ENCODE results near the gene GNA12. TPM values are rescaled to one million over a fixed set of nuclear protein-coding genes. Genes with fewer than 3 reads are reported as not detected.
A peak's percentile ranks its signal among the peaks of the same experiment; 100 is the strongest.
"Not testable (repeated sequence)": the region's sequence is repeated elsewhere in the genome, so short reads cannot be mapped to it uniquely, and the experiment has no call there.

Gene GNA12
- total RNA-seq, 2 donors from 2014 or later: 16.7 to 19.8 TPM

GRCh38 chr7:2726316-2727018, 117.6 kb downstream of the GNA12 start:
- ATAC-seq: no peak
- Mint-ChIP-seq H3K36me3 (peaks cover 0 to 20% of the 10 kb centered on the region in 2 donors), H3K27ac (peak overlapping the region in 1 of 2 donors; percentile 14), H3K9me3 (no peaks in the 10 kb centered on the region)
- DNase-seq (ENCODE audit: low spot score in 2 of 2): peak in 1 of 2 donors; percentile 53

GRCh38 chr7:2725178-2726105, 118.7 kb downstream of the GNA12 start:
- no peak overlapping the region for H3K27ac Mint-ChIP-seq
- DNase-seq (ENCODE audit: low spot score in 2 of 2): peak in 1 of 2 donors; percentile 52
- ATAC-seq: no peak
- peaks cover 0 to 12% of the 10 kb centered on the region in 2 donors for H3K36me3 Mint-ChIP-seq
- H3K9me3 Mint-ChIP-seq: no peaks in the 10 kb centered on the region

- ATAC-seq (no peak), DNase-seq (ENCODE audit: low spot score in 2 of 2) (peak in 1 of 2 donors; percentile 28)
- H3K9me3 Mint-ChIP-seq: no peaks in the 10 kb centered on the region
- H3K36me3 Mint-ChIP-seq: peaks cover 0 to 3% of the 10 kb centered on the region in 2 donors
- H3K27ac Mint-ChIP-seq: no peak overlapping the region
These were observed 119.5 kb downstream of the GNA12 start for GRCh38 chr7:2724453-2725177.

- ATAC-seq, H3K36me3 Mint-ChIP-seq, H3K27ac Mint-ChIP-seq, H3K9me3 Mint-ChIP-seq: not testable (repeated sequence)
- DNase-seq (ENCODE audit: low spot score in 2 of 2): peak in 1 of 2 donors; percentile 25
These were observed 120.1 kb downstream of the GNA12 start for GRCh38 chr7:2724036-2724435.

- H3K9me3 Mint-ChIP-seq: no peaks in the 10 kb centered on the region
- DNase-seq (ENCODE audit: low spot score in 2 of 2): peak in 1 of 2 donors; percentile 40
- no peaks in the 10 kb centered on the region for H3K36me3 Mint-ChIP-seq
- no peak for ATAC-seq
- no peak overlapping the region for H3K27ac Mint-ChIP-seq
These were observed 120.8 kb downstream of the GNA12 start for GRCh38 chr7:2723138-2723850.

GRCh38 chr7:2722591-2722990, 121.5 kb downstream of the GNA12 start:
- ATAC-seq: no peak
- peak in 1 of 2 donors; percentile 21 for DNase-seq (ENCODE audit: low spot score in 2 of 2)
- Mint-ChIP-seq H3K36me3 (no peaks in the 10 kb centered on the region), H3K27ac (no peak overlapping the region), H3K9me3 (no peaks in the 10 kb centered on the region)

GRCh38 chr7:2721842-2722241, 122.3 kb downstream of the GNA12 start:
- Mint-ChIP-seq H3K27ac (no peak overlapping the region), H3K36me3 (no peaks in the 10 kb centered on the region), H3K9me3 (no peaks in the 10 kb centered on the region)
- ATAC-seq (no peak), DNase-seq (ENCODE audit: low spot score in 2 of 2) (peak in 1 of 2 donors; percentile 50)

GRCh38 chr7:2720024-2720423, 124.1 kb downstream of the GNA12 start:
- no peak overlapping the region for H3K27ac Mint-ChIP-seq
- no peak for DNase-seq (ENCODE audit: low spot score in 2 of 2)
- ATAC-seq: peak in 1 of 2 donors; percentile 7
- H3K36me3 Mint-ChIP-seq: no peaks in the 10 kb centered on the region
- H3K9me3 Mint-ChIP-seq: no peaks in the 10 kb centered on the region

- ATAC-seq (peak in 1 of 2 donors; percentile 51), DNase-seq (ENCODE audit: low spot score in 2 of 2) (peak in 1 of 2 donors; percentile 79)
- no peaks in the 10 kb centered on the region for H3K9me3 Mint-ChIP-seq
- H3K36me3 Mint-ChIP-seq: peaks cover 0 to 7% of the 10 kb centered on the region in 2 donors
- peak overlapping the region in 1 of 2 donors; percentile 53 for H3K27ac Mint-ChIP-seq
These were observed 125.1 kb downstream of the GNA12 start for GRCh38 chr7:2719007-2719406.

- Mint-ChIP-seq H3K27ac (peak overlapping the region in 1 of 2 donors; percentile 53), H3K9me3 (no peaks in the 10 kb centered on the region), H3K36me3 (peaks cover 0 to 7% of the 10 kb centered on the region in 2 donors)
- DNase-seq (ENCODE audit: low spot score in 2 of 2) (no peak), ATAC-seq (no peak)
These were observed 125.7 kb downstream of the GNA12 start for GRCh38 chr7:2718296-2718965.

GRCh38 chr7:2717293-2718261, 126.5 kb downstream of the GNA12 start:
- ATAC-seq (no peak), DNase-seq (ENCODE audit: low spot score in 2 of 2) (peak in 1 of 2 donors; percentile 26)
- H3K9me3 Mint-ChIP-seq: no peaks in the 10 kb centered on the region
- peak overlapping the region; percentile 53 to 84 for H3K27ac Mint-ChIP-seq
- peaks cover 0 to 7% of the 10 kb centered on the region in 2 donors for H3K36me3 Mint-ChIP-seq

GRCh38 chr7:2716906-2717292, 127.2 kb downstream of the GNA12 start:
- Mint-ChIP-seq H3K9me3 (no peaks in the 10 kb centered on the region), H3K27ac (no peak overlapping the region), H3K36me3 (peaks cover 0 to 7% of the 10 kb centered on the region in 2 donors)

GRCh38 chr7:2716488-2716887, 127.6 kb downstream of the GNA12 start:
- Mint-ChIP-seq H3K36me3 (peaks cover 0 to 7% of the 10 kb centered on the region in 2 donors), H3K27ac (peak overlapping the region; percentile 36 to 38)

More at GRCh38 chr7:2716906-2717292, 127.2 kb downstream of the GNA12 start:
- DNase-seq (ENCODE audit: low spot score in 2 of 2): no peak
- no peak for ATAC-seq

GRCh38 chr7:2715341-2716231, 128.5 kb downstream of the GNA12 start:
- peak overlapping the region; percentile 38 to 61 for H3K27ac Mint-ChIP-seq
- H3K36me3 Mint-ChIP-seq: peaks cover 0 to 7% of the 10 kb centered on the region in 2 donors
- no peaks in the 10 kb centered on the region for H3K9me3 Mint-ChIP-seq
- ATAC-seq (peak; percentile 62 to 66), DNase-seq (ENCODE audit: low spot score in 2 of 2) (peak in 1 of 2 donors; percentile 36)

More at GRCh38 chr7:2716488-2716887, 127.6 kb downstream of the GNA12 start:
- DNase-seq (ENCODE audit: low spot score in 2 of 2): no peak
- ATAC-seq: no peak
- H3K9me3 Mint-ChIP-seq: no peaks in the 10 kb centered on the region

Data from activated naive CD4-positive, alpha-beta T cell treated with anti-CD3 and anti-CD28 coated beads, Interleukin-2, amount 50 U/mL, for 72 hours (primary cell).